IMR-90 (cell line): ENCODE results near the gene CHRNB1. TPM values are rescaled to one million over a fixed set of nuclear protein-coding genes. Genes with fewer than 3 reads are reported as not detected.

Source experiments
- ATAC-seq: fragments of 200-7000 bp; cut with Tn5 transposase; 2 replicates; pipeline ENCODE4 v1.9.1; 2020; ENCODE audit warnings: low read depth, mild to moderate bottlenecking, moderate library complexity
- BruUV-seq: library from RNA; stranded (reverse); fragments of 400-500 nt; replicated peaks from 2 replicates; lab custom pipeline; 2021; lab: Mats Ljungman, UMichigan
- CTCF ChIA-PET: fragments of 300-600 bp; formaldehyde crosslinking; extraction: SDS; loops from one replicate; lab custom pipeline; 2021; ENCODE audit warnings: antibody characterized with exemption; lab: Yijun Ruan, JAX
- POLR2A ChIA-PET: fragments of 300-600 bp; sonication (Branson Sonifier 250); formaldehyde crosslinking; loops from one replicate; lab custom pipeline; 2022; ENCODE audit warnings: antibody characterized with exemption; ENCODE audit not compliant: unreplicated experiment; lab: Charles Lee
- DNase-seq: peaks from one replicate; pipeline ENCODE4 v3.0.0; 2013
- H2AFZ ChIP-seq: replicated peaks from 2 replicates; pipeline ENCODE3; 2013; ENCODE audit warnings: low read length, mild to moderate bottlenecking; ENCODE audit not compliant: poor library complexity
- H2AK5ac ChIP-seq: 2 replicates; pipeline ENCODE4 v1.6.1; 2013; ENCODE audit warnings: low read depth, low read length, inconsistent platforms
- H2AK9ac ChIP-seq: replicated peaks from 2 replicates; pipeline ENCODE3; 2013; ENCODE audit warnings: mild to moderate bottlenecking, low read depth, low read length, moderate library complexity; ENCODE audit not compliant: poor library complexity
- H2BK120ac ChIP-seq: 2 replicates; pipeline ENCODE4 v1.6.1; 2013; ENCODE audit warnings: low read depth, low read length, inconsistent platforms
- H2BK15ac ChIP-seq: 3 replicates; pipeline ENCODE4 v1.6.1; 2013; ENCODE audit warnings: low read depth, low read length, inconsistent platforms
- H2BK20ac ChIP-seq: 2 replicates; pipeline ENCODE4 v1.6.1; 2013; ENCODE audit warnings: low read depth, mild to moderate bottlenecking, inconsistent platforms, low read length, moderate library complexity
- H2BK5ac ChIP-seq: 2 replicates; pipeline ENCODE4 v1.6.1; 2013; ENCODE audit warnings: mild to moderate bottlenecking, low read depth, low read length, inconsistent platforms; ENCODE audit not compliant: poor library complexity, severe bottlenecking
- H3K14ac ChIP-seq: replicated peaks from 2 replicates; pipeline ENCODE4 v1.6.1; 2013; ENCODE audit warnings: low read depth, low read length, inconsistent platforms
- H3K18ac ChIP-seq: 2 replicates; pipeline ENCODE4 v1.6.1; 2013; ENCODE audit warnings: low read depth, low read length, control low read depth
- H3K23ac ChIP-seq: 2 replicates; pipeline ENCODE4 v1.6.1; 2013; ENCODE audit warnings: low read depth, low read length, inconsistent platforms
- H3K27ac ChIP-seq: 2 replicates; pipeline ENCODE4 v1.5.1; 2013; ENCODE audit warnings: mild to moderate bottlenecking, control low read depth, low read length; ENCODE audit not compliant: insufficient read depth
- H3K27me3 ChIP-seq: 2 replicates; pipeline ENCODE4 v1.6.1; 2013; ENCODE audit warnings: low read length; ENCODE audit not compliant: control insufficient read depth, insufficient read depth
- H3K36me3 ChIP-seq: 2 replicates; pipeline ENCODE4 v1.6.1; 2013; ENCODE audit warnings: low read length, mixed read lengths; ENCODE audit not compliant: control insufficient read depth, insufficient read depth
- H3K4ac ChIP-seq: 2 replicates; pipeline ENCODE4 v1.6.1; 2013; ENCODE audit warnings: low read depth, low read length, inconsistent platforms
- H3K4me1 ChIP-seq: 2 replicates; pipeline ENCODE4 v1.6.1; 2013; ENCODE audit warnings: low read length, mixed read lengths; ENCODE audit not compliant: control insufficient read depth, insufficient read depth
- H3K4me2 ChIP-seq: 2 replicates; pipeline ENCODE4 v1.6.1; 2013; ENCODE audit warnings: low read depth, mild to moderate bottlenecking, control low read depth, low read length, moderate library complexity
- H3K4me3 ChIP-seq: 2 replicates; pipeline ENCODE4 v1.5.1; 2013; ENCODE audit warnings: low read depth, mild to moderate bottlenecking, control low read depth, low read length, moderate library complexity; ENCODE audit not compliant: insufficient read depth
- H3K56ac ChIP-seq: 2 replicates; pipeline ENCODE4 v1.6.1; 2013; ENCODE audit warnings: low read length, inconsistent platforms; ENCODE audit not compliant: insufficient read depth; ENCODE audit errors: extremely low read depth
- H3K79me1 ChIP-seq, 2 experiments: 2 replicates each; pipeline ENCODE4 v1.6.1; 2013; ENCODE audit warnings: low read length in 2 of 2, inconsistent platforms in 1 of 2, low read depth in 1 of 2
- H3K9ac ChIP-seq: 2 replicates; pipeline ENCODE4 v1.6.1; 2013; ENCODE audit warnings: low read depth, low read length, control low read depth
- H3K9me1 ChIP-seq: 2 replicates; pipeline ENCODE4 v1.6.1; 2013; ENCODE audit warnings: low read length, inconsistent platforms; ENCODE audit not compliant: insufficient read depth
- H3K9me3 ChIP-seq: 2 replicates; pipeline ENCODE4 v1.6.1; 2013; ENCODE audit warnings: low read length; ENCODE audit not compliant: control insufficient read depth, insufficient read depth
- H4K20me1 ChIP-seq: 2 replicates; pipeline ENCODE4 v1.6.1; 2013; ENCODE audit warnings: low read length, inconsistent platforms; ENCODE audit not compliant: insufficient read depth
- H4K5ac ChIP-seq: 2 replicates; pipeline ENCODE4 v1.6.1; 2013; ENCODE audit warnings: mild to moderate bottlenecking, low read depth, low read length, control low read depth
- H4K8ac ChIP-seq, 2 experiments: 2 replicates each; pipeline ENCODE4 v1.6.1; 2013; ENCODE audit warnings: low read depth in 2 of 2, low read length in 2 of 2, control low read depth in 1 of 2, inconsistent platforms in 1 of 2
- H4K91ac ChIP-seq: 2 replicates; pipeline ENCODE4 v1.6.1; 2013; ENCODE audit warnings: low read depth, low read length, inconsistent platforms; ENCODE audit not compliant: insufficient read depth
- BHLHE40 ChIP-seq: fragments of 150-350 bp; IDR thresholded peaks from 2 replicates; pipeline ENCODE4 v1.6.1; 2016; ENCODE audit warnings: mild to moderate bottlenecking, low read depth, low read length
- CEBPB ChIP-seq: IDR thresholded peaks from 2 replicates; pipeline ENCODE4 v1.6.1; 2012; ENCODE audit warnings: low read depth, low read length, improper control_type of control experiment
- CHD1 ChIP-seq: IDR thresholded peaks from 2 replicates; pipeline ENCODE4 v1.6.1; 2012; ENCODE audit warnings: low read depth, low read length, improper control_type of control experiment
- FOS ChIP-seq: fragments of 150-350 bp; IDR thresholded peaks from 2 replicates; pipeline ENCODE4 v1.6.1; 2016; ENCODE audit warnings: low read depth, low read length
- MAFK ChIP-seq: IDR thresholded peaks from 2 replicates; pipeline ENCODE4 v1.6.1; 2012; ENCODE audit warnings: low read depth, low read length, improper control_type of control experiment
- MAZ ChIP-seq: IDR thresholded peaks from 2 replicates; pipeline ENCODE4 v1.6.1; 2012; ENCODE audit warnings: low read depth, mild to moderate bottlenecking, low read length, improper control_type of control experiment, moderate library complexity, borderline replicate concordance
- MXI1 ChIP-seq: IDR thresholded peaks from 2 replicates; pipeline ENCODE4 v1.6.1; 2012; ENCODE audit warnings: low read depth, mild to moderate bottlenecking, low read length, moderate library complexity, borderline replicate concordance
- NFE2L2 ChIP-seq: fragments of 150-350 bp; IDR thresholded peaks from 2 replicates; pipeline ENCODE4 v1.6.1; 2016; ENCODE audit warnings: low read depth, mild to moderate bottlenecking, low read length
- POLR2A ChIP-seq: IDR thresholded peaks from 2 replicates; pipeline ENCODE4 v1.6.1; 2012; ENCODE audit warnings: mild to moderate bottlenecking, low read depth, low read length
- RAD21 ChIP-seq: IDR thresholded peaks from 2 replicates; pipeline ENCODE4 v1.6.1; 2012; ENCODE audit warnings: low read length, improper control_type of control experiment
- RCOR1 ChIP-seq: IDR thresholded peaks from 2 replicates; pipeline ENCODE4 v1.6.1; 2012; ENCODE audit warnings: mild to moderate bottlenecking, low read length, improper control_type of control experiment; ENCODE audit not compliant: insufficient replicate concordance
- RFX5 ChIP-seq: IDR thresholded peaks from 2 replicates; pipeline ENCODE4 v1.8.0; 2012; ENCODE audit warnings: low read depth, mild to moderate bottlenecking, low read length, moderate library complexity
- SMC3 ChIP-seq: fragments of 150-350 bp; IDR thresholded peaks from 2 replicates; pipeline ENCODE4 v1.6.1; 2016; ENCODE audit warnings: low read depth, mild to moderate bottlenecking, antibody characterized with exemption, low read length, moderate library complexity
- USF2 ChIP-seq: fragments of 150-350 bp; IDR thresholded peaks from 2 replicates; pipeline ENCODE4 v1.6.1; 2017; ENCODE audit warnings: mild to moderate bottlenecking, antibody characterized with exemption, low read length, low read depth
- WGBS, 2 experiments: methylation state at CpG; one replicate each; pipeline versions ENCODE4 v1.1.5 to v1.1.7; 2013; ENCODE audit warnings: missing lambda C conversion rate in 2 of 2; ENCODE audit not compliant: insufficient read length in 1 of 2; ENCODE audit errors: extremely low coverage in 2 of 2; 5-methylcytosine and 5-hydroxymethylcytosine counted together
- dilution Hi-C: fragments of 300-500 bp; cut with HindIII; formaldehyde crosslinking; loops from one replicate; pipeline ENCODE4 v1.14.3; 2018; ENCODE audit warnings: low sequenced_read_pairs; ENCODE audit not compliant: unreplicated experiment
- in situ Hi-C: fragments of 300-500 bp; cut with MboI; formaldehyde crosslinking; loops from 3 replicates; pipeline ENCODE4 v1.14.3; 2019; ENCODE audit warnings: low sequenced_read_pairs, inconsistent platforms, mixed read lengths
- intact Hi-C: fragments of 100-400 bp; cut with micrococcal nuclease; formaldehyde crosslinking; loops from 2 replicates; pipeline ENCODE4 v1.10.0; 2022
- polyA plus RNA-seq, 3 experiments: library from polyadenylated mRNA; depleted of rRNA; stranded (reverse); fragments of >200 nt; gene quantifications; 2 replicates each; pipeline ENCODE4 v1.2.3, GENCODE V29; 2012; ENCODE audit warnings: low replicate concordance in 1 of 3
- total RNA-seq: library from RNA; depleted of rRNA; stranded (reverse); fragments of >200 nt; gene quantifications from 2 replicates; pipeline ENCODE4 v1.2.3, GENCODE V29; 2012
- TF ChIP-seq, protein P1 (sequence below): conservative IDR thresholded peaks from 2 replicates; pipeline ENCODE4 v1.5.1; 2012; ENCODE audit warnings: mild to moderate bottlenecking, low read depth, low read length, improper control_type of control experiment

CHRNB1 gene
- total and polyA plus RNA-seq, 2 of the 4 experiments (the other 2 are of a cell fraction): 4.3 to 6.0 TPM

DNA sequence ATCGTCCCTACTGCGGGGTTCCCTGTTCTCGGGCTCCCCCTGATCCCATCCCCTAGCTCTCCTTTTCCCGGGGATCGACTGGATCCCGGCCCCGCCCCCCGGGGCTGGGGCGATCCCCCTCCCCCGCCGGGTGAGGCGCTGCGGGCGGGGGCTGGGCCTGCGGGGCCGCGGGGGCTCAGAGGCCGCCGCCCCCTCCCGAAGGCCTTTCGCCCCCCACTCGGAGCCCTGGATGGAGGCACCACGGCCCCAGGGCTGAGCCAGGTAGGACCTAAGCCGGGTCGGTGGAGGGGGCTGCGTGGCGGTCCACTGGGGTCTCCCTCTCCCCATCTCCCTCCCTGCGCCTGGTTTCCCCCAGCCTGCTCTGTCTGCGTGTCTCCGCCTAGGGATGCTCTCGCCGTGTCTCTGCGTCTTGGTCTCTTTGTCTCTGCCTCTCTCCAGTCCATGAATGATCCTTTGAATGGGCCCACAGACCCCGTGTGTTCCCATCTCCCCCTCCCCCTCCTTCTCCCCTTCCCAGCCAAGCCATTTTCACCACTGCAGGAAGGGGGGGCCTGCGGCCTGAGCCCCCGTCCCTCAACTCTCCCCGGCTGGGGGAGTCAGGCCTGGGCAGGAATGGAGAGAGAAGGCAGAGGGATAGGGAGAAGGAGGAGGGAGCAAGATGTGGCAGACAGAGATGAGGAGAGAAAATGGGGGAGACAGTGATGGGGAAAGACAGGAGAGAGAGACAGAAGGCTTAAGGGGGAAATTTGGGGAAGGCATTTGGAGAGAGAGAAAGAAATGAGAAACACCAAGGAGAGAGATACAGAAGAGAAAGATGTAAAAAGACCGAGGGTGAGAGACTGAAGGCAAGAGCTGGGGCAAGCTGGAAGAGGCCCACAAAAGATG lies 39.3 kb upstream of the CHRNB1 start:
- H2BK5ac ChIP-seq: peak overlapping the region; percentile 59
- peak overlapping the region; percentile 73 for H3K27ac ChIP-seq
- peak overlapping the region; percentile 90 for H3K9ac ChIP-seq
- H3K56ac ChIP-seq: peak overlapping the region; percentile 64
- peak overlapping the region; percentile 96 for H3K4me2 ChIP-seq
- H4K20me1 ChIP-seq: peaks cover 7% of the 10 kb centered on the region
- H3K23ac ChIP-seq: peak overlapping the region; percentile 97
- ATAC-seq (no peak), DNase-seq (no peak)
- intact Hi-C loops (loop anchor here (2.0 kb wide), 2 partner anchors 31 to 55 kb away; no protein-coding TSS in a partner anchor), in situ Hi-C loops (no loop called here), dilution Hi-C loops (no loop called here)
- peaks cover 9% of the 10 kb centered on the region for H3K4me1 ChIP-seq
- no peaks in the 10 kb centered on the region for H3K9me3 ChIP-seq
- H2BK120ac ChIP-seq: peak overlapping the region; percentile 60
- H3K79me1 ChIP-seq: peaks cover 11 to 54% of the 10 kb centered on the region in 2 experiments
- WGBS, 2 experiments: 5% methylated on average over 4 of the region's 38 CpGs; no CpG with 5 or more reads in 1 of the 2 experiments
- peak overlapping the region; percentile 94 for H3K4me3 ChIP-seq
- POLR2A ChIA-PET: interaction anchor here (0.6 to 0.7 kb wide), 2 partner anchors 15 to 32 kb away, joined by 3 to 8 read pairs; partner anchors contain the start of gene SPEM1
- peak overlapping the region; percentile 85 for H2AK5ac ChIP-seq
- no peak overlapping the region for H2BK20ac ChIP-seq
- peak overlapping the region; percentile 94 for H3K14ac ChIP-seq
- H3K4ac ChIP-seq: peak overlapping the region; percentile 86
- peak overlapping the region; percentile 18; the same call in 1 of the 2 replicates for H4K5ac ChIP-seq
- no peak overlapping the region for H2BK15ac ChIP-seq
- H4K8ac ChIP-seq: peak overlapping the region; percentile 15 to 74; a peak in 3 of 4 replicates
- peak overlapping the region; percentile 100 for H2AK9ac ChIP-seq
- H3K18ac ChIP-seq: peak overlapping the region; percentile 70; the same call in 1 of the 2 replicates
- peaks cover 22% of the 10 kb centered on the region for H3K36me3 ChIP-seq
- BruUV-seq: no TSS peak
- 0 out of 2 replicates have a peak, but pooled peaks cover 4% of the 10 kb centered on the region for H3K9me1 ChIP-seq
- no peaks in the 10 kb centered on the region for H3K27me3 ChIP-seq
- CTCF ChIA-PET: interaction anchor here (1.1 kb wide), 1 partner anchor 31 kb away, joined by 3 read pairs; no protein-coding TSS in a partner anchor
- peak overlapping the region; percentile 61 for H4K91ac ChIP-seq
- peak overlapping the region; percentile 94 for H2AFZ ChIP-seq
- TF ChIP-seq, protein P1, sequence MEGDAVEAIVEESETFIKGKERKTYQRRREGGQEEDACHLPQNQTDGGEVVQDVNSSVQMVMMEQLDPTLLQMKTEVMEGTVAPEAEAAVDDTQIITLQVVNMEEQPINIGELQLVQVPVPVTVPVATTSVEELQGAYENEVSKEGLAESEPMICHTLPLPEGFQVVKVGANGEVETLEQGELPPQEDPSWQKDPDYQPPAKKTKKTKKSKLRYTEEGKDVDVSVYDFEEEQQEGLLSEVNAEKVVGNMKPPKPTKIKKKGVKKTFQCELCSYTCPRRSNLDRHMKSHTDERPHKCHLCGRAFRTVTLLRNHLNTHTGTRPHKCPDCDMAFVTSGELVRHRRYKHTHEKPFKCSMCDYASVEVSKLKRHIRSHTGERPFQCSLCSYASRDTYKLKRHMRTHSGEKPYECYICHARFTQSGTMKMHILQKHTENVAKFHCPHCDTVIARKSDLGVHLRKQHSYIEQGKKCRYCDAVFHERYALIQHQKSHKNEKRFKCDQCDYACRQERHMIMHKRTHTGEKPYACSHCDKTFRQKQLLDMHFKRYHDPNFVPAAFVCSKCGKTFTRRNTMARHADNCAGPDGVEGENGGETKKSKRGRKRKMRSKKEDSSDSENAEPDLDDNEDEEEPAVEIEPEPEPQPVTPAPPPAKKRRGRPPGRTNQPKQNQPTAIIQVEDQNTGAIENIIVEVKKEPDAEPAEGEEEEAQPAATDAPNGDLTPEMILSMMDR: no peak
- TF ChIP-seq RFX5 (no peak), BHLHE40 (no peak), MXI1 (peak; percentile 19; the same call in 1 of the 2 replicates), MAZ (no peak), CHD1 (no peak), NFE2L2 (no peak), USF2 (no peak), SMC3 (0 out of 2 replicates have a peak, but pooled peaks have one; percentile 2), CEBPB (no peak), MAFK (no peak), FOS (no peak), RCOR1 (no peak), POLR2A (no peak), RAD21 (no peak)
